Umbilical cord (tissue), 2 donors: ENCODE measurements around the gene NOS2. TPM values are rescaled to one million over a fixed set of nuclear protein-coding genes. Genes with fewer than 3 reads are reported as not detected.
"Not testable (repeated sequence)": the region's sequence is repeated elsewhere in the genome, so short reads cannot be mapped to it uniquely, and the experiment has no call there.

Source experiments
- DNase-seq: peaks from one replicate; pipeline ENCODE4 v3.0.0-alpha.2; 2015; ENCODE audit warnings: low spot score
- total RNA-seq: library from RNA; depleted of rRNA; stranded (reverse); fragments of >200 nt; gene quantifications from one replicate; pipeline ENCODE4 v1.2.3, GENCODE V29; 2014; ENCODE audit warnings: low replicate concordance; ENCODE audit not compliant: insufficient read depth

NOS2 gene
- total RNA-seq, 1 donor from 2014 or later, result not detected

DNA sequence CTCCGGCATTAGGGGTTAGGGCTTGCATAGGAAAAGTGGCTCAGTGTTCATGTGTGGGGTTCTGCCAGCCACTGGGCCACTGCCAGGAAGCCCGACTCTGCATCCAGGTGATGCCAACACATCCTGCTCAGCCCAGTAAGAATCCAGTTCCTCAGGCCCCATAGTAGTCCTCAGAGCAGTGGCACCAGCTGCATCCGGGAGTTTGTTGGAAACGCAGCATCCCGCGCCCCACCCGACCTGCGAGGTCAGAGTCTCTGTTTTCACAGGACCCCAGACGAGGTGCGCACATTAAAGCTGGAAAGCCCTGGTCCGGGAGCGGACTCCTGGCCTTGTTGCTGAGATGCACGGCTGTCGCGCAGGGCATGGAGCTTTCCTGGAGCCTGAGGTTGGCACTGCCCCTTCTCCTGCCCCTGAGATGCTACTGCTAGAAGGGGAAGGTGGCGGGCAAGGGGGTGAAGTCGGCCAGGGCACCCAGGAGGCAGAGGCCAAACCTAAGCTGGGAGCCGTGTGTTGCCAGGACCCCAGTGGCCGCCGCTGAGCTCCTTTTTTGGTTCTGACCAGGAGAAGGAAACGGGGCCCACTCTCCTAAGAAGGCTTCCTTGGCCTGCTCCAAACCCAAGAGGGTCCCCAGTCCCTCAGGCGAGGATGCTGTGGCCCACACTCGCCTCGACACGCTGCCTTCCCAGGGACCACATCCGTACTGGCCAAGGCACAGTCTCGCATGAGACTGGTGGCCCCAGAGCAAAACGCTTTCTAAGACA, 44.4 kb downstream of the NOS2 start:
- DNase-seq, result no peak

DNA sequence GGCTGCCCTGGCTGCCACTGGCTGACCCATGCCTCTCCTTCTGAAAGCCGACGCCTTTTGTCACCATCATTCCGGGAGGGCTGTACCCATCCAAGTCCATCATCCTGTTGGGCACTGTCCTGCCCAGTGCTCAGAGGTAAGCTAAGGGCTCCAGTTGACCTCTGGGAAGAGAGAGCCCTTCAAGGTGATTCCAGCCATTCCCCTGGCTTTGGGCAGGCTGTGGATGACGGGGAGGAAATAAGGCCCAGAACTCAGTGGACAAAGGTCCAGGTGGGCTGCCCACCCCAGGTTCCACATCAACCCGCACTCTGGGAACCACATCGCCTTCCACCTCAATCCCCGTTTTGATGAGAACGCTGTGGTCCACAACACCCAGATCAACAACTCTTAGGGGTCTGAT, 45.8 kb downstream of the NOS2 start:
- DNase-seq, result no peak

- not testable (repeated sequence) for DNase-seq
Measured at GRCh38 chr17:27753726-27754125, 46.6 kb downstream of the NOS2 start.

- not testable (repeated sequence) for DNase-seq
Measured at GRCh38 chr17:27752831-27753619, 47.3 kb downstream of the NOS2 start.

GRCh38 chr17:27751622-27752490, 48.5 kb downstream of the NOS2 start:
- no peak for DNase-seq

GRCh38 chr17:27751166-27751565, 49.2 kb downstream of the NOS2 start:
- no peak for DNase-seq

DNA sequence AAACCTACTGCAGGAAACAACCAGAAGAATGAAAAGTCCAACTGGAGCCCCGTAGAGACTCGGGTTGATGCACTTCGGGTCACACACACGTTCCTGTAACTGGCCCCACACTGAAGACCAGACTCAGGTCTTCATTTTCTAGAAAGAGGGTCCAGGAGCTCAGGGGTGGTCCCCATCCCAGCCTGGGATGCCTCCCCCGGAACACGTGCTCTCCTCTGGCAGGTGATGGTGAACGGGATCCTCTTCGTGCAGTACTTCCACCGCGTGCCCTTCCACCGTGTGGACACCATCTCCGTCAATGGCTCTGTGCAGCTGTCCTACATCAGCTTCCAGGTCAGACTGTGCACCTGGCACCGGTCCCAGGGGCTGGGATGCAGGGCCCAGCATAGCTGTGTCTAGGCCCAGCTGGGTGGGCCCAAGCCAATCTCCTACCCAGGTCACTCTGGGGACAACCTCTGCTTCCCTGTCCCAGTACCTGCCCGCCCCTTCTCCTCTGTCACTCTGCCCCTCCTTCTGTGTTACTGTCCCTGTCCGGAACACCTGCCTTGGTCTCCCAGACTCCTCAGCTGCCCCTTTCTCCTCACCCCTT, 50.7 kb downstream of the NOS2 start:
- DNase-seq, result not testable (repeated sequence)

DNA sequence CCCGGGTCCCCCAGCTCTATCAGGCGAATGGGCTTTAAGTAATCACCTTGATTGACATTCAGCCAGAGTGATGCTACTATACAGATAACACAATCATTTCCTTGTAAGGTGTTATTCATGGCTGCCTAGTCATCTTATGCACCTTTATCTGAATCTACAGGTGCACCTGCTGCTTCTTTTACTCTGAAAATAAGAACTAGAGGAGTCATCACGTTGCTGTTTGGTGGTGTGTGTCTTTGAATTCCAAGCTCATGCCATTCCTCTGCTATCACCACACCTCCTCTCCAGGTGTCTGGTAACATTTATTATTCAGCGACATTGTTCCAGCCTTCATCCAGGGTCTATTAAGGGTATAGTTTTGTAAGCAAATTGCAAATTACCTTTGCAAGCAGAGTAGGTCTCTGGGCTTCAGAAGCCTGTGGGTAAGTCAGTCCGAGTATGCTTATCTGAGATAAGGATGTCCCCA, 51.9 kb downstream of the NOS2 start:
- DNase-seq, result no peak

GRCh38 chr17:27747462-27748359, 52.6 kb downstream of the NOS2 start:
- no peak for DNase-seq

DNA sequence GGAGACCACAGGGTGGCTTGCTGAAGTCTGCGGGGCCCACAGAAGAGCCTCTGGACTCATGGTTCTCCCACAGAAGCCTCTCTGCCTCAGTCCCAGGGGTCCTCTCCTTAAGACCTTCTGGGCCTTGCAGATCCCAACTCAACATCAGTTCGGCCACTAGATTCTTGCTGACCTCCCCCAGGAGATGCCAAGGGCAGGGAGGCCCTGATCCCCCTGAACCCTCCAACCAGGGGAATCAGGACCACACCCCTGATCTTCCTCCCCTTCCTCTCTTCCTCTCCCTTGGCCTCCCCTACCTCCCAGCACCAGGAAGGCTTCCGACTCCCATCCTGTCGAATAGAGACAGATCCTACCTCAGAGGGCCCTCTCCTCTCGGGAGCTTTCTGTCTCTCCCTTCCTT, 53.4 kb downstream of the NOS2 start:
- DNase-seq, result no peak

GRCh38 chr17:27746320-27746719, 54.0 kb downstream of the NOS2 start:
- not testable (repeated sequence) for DNase-seq

DNA sequence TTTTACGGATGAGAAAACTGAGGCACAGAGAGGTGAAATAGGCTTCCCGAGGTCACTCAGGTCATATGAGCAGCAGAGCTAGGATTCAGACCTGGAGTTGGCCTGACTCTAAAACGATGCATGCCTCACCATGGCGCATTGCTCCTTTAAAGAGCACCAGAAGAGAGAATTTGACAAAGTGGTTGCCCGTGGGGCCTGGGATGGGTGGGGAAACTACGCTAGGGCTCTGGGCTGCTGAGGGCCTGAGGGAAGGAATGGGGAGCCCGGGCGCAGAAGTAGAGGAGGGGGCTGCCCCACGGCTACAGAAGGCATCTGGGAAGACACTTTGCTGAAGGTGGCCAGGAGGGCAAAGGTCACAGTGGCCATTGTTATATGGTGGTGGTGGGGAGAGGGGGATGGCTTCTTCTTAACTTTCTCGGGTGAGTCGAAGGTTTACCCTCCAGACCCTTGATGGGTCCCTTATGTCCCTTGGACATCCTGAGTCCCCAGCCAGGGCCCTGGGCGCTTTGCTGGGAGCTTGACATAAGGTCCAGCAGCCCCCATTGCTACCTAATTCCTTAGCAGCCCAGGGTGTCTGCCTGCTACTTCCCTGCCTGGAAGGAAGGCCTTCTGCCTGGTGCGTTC, 55.0 kb downstream of the NOS2 start:
- not testable (repeated sequence) for DNase-seq

DNA sequence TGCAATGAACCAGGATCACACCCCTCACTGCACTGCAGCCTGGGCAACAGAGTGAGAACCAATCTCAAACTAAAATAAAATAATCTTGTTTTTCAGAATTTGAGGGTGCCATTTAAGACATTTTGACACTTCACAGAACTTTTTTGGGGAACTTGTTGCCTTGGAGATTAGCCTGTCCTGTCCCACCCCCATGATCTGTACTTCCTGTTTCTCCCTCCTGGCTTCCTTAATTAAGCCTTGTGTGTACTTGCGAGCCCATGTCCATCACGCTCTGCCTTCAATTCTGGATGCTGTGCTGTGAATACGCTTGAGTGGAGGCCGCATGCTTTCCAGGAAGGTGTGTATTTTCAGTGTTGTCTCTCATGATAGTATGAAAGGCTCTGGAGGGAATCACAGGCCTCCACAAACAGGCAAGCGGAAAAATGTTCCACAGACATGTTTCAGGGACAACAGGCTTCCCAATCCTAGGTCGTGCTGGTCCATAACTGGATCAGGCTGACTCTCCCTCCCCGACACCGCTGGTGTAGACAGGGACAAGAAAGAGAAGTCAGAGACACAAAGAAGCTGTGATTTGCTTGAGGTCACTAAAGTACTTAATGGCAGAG, 56.9 kb downstream of the NOS2 start:
- no peak for DNase-seq

GRCh38 chr17:27741971-27742575, 58.3 kb downstream of the NOS2 start:
- no peak for DNase-seq

DNA sequence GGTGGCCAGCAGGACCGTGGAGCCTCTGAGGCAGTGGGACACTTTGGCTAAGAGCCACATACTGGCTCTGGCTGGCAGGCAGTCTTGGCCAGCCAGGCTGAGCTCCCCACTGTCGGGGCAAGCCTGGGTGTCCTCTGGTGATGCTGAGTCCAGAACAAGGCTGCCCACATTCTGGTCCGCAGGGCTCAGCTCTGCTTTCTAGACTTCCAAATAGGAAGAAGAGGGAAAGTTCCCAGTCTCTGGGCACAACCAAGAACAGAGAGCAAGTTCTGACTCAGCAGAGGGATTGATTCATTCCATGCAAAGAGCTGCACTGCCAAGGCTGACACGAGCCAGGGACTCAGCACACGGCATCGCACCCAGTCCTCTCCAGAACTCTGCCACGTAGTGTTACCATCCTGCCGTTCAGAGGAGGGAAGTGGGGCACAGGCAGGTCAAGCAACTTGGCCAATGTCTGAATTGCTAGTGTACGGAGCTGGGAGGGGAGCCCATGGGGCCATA, 58.9 kb downstream of the NOS2 start:
- no peak for DNase-seq

DNA sequence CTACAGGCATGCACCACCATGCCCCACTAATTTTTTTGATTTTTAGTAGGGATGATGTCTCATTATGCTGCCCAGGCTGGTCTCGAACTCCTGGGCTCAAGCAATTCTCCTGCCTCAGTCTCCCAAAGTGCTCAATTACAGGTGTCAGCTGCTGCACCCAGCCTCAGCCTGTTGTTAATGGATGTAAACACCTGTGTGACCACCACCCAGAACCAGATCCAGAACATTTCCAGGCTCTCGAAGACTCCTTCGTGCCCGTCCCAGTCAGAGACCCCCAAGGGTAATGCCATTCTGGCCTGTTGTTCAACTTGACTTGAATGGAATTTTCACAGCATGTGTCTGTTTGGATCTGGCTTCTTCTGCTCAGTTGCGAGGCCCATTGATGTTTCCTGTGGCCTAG, 59.8 kb downstream of the NOS2 start:
- not testable (repeated sequence) for DNase-seq

DNA sequence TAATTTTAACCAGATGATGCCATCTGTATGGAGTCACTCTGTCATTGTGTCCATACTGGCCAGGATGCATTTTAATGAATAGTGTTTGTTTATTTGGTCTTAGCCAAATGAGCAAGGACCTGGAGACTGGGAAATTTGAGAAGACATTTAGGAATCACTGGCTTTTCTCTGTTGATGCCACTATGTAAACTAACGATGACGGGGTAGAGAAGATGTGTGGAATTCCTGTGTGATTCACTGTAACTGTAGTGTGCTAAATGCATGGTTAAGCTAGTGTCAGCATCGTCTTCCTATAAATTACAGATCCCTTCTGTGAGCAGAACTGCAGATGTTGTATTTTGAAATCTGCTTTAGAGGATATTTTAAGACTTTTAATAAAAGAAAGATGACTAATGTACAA, 66.6 kb downstream of the NOS2 start:
- peak; percentile 35 for DNase-seq

GRCh38 chr17:27732746-27733145, 67.6 kb downstream of the NOS2 start:
- DNase-seq, result not testable (repeated sequence)

DNA sequence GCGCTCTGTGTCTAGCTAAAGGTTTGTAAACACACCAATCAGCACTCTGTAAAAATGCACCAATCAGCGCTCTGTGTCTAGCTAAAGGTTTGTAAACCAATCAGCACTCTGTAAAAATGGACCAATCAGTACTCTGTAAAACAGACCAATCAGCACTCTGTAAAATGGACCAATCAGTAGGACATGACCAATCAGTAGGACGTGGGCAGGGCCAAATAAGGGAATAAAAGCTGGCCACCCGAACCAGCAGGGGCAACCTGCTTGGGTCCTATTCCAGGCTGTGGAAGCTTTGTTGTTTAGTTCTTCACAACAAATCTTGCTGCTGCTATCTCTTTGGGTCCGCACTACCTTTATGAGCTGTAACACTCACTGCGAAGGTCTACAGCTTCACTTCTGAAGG, 74.3 kb downstream of the NOS2 start:
- DNase-seq, result not testable (repeated sequence)
